IPS-NIHi7 (cell line): Measurements from ENCODE around the gene TSPAN9.

ENCODE experiments used
- DNase-seq: peaks from one replicate; pipeline ENCODE4 v3.0.0; 2012; ENCODE audit warnings: mixed read lengths; ENCODE audit errors: extremely low spot score

TSPAN9 gene

DNA sequence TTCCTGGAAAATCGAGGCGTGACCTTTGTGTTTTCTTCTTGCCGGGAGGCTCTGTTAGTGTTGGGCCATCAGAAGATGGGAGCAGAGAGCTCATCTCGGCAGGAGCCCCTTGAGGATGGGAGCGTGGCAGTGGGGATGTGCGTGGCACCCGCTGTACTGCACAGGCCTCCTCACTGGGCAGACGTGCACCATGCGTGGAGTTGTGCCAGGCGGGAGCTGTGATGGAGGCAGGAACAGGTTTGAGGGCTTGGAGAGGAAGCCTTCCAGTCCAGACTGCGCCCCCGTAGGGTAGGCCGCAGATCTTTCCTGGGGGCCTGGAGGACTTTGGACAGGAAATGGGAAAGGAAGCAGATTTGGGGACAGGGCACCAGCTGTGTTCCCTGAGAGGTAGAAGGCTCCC, 197.5 kb downstream of the TSPAN9 start:
- no peak for DNase-seq

DNA sequence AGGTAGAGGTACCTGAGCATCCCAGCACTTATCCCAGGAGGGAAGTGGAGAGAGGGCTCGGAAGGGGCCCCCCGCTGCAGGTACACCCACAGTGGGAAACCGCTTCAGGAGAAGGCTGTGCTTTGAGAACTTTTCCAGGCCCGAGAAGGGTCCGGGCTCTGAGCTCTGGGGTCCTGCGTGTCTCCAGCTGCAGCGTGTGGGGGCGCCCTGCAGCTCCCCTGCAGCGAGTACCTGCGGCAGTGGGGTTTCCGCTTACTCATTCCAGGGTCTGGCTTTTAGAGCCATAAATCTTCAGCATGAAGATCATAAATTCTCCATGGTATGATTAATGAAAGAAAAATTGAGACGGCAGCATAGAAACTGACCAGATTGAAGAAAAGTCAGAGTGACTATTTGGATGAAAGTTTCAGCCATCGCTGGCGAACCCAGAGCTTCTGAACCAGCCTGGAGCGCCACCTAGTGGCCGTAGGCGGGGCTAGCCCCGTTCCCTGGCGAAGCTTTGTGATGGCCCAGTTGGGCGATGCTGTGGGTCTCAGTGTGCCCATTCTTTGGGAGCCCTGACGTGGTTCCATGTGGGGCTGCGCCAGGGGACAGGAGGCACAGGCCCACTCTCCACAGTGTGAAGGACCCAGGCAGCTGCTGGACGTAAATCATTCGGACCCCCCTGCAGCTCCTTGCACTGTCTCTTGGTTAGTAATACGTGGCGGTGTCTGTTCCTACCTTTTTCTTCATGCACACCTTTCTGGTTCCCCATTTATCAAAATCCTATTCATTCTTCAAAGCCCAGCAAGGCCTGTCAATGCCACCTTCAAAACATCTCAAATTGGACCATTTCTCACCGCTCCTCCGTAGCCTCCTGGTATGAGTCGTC, 198.2 kb downstream of the TSPAN9 start:
- DNase-seq: peak; percentile 91

DNA sequence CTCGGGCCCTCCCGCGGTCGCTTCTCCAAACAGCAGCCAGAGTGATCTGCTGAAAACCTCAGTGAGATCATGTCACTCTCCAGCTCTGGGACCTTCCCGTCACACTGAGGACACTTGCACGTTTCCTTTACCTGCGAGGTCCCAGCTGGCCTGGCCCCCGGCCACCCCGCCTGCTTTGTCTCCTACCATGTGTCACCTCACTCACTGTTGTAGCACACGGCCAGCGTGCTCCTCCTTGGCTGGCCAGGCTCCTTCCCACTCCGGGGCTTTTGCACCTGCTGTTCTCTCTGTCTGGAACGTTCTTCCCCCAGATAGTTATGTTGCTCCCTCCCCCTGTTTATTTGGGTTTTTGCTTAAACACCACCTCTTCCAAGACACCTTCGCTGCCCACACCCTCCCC, 199.0 kb downstream of the TSPAN9 start:
- DNase-seq: no peak

DNA sequence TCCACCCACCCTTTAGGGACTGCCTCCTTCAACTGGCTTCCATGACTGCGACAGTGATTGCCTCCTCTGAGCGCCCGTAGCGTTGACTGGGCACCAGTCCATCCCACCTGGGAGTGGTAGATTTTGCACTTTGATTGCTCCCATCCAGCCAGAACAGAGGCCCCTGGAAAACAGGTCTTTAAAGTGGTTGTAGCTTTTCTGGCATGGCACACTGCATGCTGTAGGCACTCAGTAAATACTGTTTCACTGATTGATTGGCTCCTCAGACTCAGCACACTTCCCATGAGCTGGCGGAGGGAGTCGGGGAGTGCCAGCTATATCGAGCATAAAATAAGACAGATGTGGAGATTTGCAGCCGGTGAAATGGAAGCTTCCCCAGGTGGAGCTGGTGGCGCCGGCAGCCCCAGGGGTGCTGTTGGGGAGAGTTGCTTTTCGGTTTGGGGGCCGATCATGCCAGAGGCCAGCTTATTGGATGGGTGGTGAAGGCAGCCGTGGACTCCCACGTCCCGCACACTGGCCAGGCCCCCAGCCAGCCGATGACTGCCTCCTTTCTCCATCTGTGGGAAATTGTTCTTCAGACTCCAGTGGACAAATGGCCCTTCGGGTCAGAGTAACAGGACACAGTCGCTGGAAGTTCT, 200.2 kb downstream of the TSPAN9 start:
- DNase-seq: no peak

DNA sequence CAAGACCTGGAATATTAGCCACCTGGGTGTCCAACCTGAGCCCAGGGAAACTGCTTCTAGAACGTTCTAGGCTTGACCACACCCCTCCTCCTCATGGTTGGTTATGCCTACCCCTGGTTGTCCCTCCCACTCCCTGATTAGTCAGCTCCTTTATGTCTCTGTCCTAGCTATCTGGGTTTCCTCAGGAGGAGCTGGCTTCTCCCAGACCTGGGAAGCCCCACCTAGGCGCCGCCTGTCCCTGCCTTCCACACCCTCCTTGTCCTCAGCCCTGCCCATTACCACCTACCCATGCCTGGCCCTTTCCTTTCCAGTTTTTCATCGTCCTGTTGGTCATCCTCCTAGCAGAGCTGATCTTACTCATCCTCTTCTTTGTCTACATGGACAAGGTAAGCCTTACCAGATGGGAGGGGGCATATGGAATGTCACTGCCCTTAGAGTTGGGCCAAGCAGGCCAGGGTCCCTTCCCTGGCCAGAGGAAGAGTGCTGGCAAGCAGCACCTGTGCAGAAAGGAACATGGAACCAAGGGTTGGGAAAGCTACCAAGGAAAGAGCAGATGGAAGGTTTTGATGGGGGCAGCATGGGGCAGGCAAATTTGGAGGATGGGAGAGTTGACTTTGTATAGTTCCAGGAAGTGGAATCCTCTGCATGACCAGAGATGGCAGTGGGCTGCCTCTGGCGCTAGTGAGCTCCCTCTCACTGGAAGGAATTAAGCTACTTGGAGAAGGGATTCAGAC, 201.7 kb downstream of the TSPAN9 start:
- DNase-seq: no peak

DNA sequence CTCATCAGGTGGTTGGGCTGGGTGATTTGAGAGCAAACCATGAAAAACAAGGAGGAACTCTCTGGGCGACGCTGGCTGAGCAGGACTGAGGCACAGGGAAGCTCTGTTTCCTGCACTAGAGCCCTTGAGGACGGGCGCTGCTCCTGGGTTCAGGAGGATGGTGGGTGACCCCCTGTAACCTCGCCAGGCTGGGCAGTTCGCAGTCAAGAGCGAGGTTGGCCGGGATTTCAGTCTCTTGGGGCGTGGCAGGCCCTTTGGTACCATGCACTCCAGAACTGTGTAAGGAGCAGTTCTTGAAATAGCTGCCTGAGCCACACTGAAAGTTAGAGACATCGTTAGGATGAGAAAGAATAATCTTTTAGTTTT, 202.2 kb downstream of the TSPAN9 start:
- no peak for DNase-seq

DNA sequence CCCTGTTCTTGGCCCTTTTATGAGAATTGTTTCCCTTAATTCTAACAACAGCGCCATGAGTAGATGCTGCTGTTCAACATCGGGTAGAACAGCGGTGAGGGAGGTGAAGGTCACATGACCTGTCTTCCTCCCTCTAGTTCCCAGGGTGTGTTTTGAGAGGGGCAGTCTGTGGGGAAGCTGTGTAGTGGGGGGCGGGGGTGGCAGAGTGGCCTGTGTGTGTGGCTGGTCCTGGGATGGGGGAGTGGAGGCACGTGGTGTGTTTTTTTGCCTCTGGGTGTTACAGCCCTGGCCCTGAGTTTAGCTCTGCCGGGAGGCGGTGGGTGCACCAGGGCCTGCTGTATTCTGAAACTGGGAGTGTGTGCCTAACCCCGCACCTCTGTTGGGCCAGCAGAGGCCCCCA, 202.7 kb downstream of the TSPAN9 start:
- DNase-seq: no peak

DNA sequence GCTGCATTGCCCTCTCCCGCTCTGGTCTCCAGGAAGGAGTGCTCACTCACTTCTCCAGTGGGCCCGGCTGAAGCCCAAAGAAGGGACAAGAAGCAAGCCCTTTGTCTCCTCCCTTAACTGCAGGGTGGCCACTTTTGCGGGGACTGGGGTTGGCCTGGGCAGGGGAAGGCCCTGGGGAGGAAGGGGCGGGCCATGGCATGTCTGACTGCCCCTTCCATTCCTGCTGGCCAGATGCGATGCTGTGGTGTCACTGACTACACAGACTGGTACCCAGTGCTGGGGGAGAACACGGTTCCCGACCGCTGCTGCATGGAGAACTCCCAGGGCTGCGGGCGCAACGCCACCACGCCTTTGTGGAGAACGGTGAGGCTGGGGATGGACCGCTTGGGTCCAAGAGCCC, 203.8 kb downstream of the TSPAN9 start:
- DNase-seq: no peak

DNA sequence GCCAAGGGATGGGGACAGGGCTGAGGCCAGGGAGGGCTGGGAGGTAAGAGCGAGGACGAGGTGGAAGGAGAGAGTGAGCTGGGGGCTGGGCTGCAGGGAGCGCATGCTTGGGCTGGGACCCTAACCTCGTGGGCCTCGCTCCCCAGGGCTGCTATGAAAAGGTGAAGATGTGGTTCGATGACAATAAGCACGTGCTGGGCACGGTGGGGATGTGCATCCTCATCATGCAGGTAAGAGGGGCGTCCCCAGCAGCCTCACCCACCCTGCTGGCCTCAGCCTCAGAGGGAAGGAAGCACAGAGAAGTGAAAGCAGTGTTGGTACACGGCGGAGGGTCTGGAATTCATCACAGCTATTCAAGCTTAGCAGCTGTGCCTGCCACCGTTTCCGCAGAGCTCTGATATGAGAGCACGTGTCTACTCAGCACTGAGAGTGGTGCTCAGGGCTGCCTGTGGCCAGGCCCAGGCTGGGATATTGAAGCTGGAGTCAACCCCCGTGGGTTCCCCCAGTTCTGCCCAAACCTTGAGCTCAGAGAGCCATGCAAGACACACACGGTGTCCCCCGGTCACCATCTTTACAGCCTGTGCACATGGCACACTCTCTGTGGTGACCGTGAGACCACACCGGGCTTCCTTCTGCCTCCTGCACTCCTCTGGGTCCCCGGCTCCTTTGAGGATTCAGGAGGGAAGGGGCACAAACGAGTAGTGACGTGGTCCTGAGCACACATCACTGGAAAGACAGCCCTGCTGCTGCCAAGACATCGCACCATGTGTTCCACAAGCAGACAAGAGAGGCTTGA, 204.6 kb downstream of the TSPAN9 start:
- DNase-seq: no peak

DNA sequence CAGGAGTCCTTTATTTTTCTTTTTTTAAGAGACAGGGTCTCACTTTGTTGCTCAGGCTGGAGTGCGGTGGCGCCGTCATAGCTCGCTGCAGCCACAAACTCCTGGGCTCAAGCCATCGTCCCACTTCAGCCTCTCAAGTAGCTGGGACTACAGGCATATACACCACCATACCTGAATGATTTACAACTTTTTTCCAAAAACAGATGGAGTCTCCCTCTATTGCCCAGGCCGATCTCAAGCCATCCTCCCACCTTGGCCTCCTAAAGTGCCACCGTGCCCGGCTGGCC, 205.1 kb downstream of the TSPAN9 start:
- DNase-seq: no peak

DNA sequence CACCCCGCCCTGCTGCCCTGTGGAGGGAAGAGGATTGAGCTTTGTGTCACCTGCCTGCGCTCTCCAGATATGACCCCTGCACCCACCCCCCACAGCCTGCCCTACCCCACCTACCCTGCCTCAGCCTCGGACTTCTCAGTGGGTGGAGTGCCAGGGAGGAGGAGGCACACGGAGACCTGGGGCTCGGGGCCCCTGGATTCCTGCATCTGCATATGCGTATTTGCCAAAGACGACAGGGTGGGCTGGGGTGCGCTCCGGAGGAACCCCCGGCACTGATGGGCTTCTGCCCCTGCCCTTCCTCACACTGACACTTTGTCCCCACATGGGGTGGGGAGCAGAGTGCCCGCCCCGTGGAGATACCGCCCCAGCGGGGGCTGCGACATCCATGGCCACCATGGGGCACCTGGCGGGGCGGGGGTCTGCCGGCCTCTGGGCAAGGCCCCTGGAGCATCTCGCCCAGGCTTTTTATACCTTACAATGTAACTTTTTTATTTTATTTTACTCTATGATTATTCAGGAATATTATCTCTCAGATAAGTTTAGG, 206.0 kb downstream of the TSPAN9 start:
- no peak for DNase-seq

DNA sequence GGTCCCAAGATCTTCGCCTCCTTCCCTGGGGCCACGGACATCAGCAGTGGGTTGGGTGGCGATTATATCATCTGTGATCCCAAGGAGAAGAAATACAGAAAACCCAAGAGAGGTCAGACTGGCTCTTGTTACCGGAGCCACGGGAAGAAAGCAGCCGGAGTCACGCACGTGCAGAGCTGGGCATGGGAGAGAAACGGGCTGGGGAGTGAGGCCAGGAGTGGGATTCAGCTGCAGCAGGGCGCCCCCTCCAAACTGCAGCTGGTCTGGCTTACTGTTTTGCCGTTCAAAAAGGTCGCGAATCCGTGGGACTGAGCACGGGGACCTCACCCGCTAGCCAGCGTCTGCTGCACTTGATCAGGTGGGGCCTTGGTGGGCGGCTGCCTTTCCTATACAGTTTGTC, 207.2 kb downstream of the TSPAN9 start:
- no peak for DNase-seq

DNA sequence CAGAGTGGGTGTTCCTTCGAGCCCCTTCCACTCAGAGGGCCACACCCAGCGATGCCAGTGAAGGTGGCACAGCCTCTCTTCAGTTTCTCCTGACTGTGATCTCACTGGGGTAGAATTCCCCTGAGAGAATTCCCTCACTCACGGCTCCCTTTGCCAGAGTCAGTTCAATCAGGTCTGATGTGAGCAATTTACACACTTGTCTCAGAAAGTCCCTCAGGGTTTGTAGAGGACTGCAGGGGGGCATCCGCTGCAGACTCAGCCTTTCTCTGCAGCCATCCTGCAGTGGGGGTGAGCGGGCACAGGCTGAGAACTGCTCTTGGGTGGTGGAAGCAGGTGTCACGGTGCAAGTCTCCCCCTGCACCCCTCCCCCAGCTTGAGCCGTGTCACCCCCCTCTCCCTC, 208.4 kb downstream of the TSPAN9 start:
- DNase-seq: no peak

DNA sequence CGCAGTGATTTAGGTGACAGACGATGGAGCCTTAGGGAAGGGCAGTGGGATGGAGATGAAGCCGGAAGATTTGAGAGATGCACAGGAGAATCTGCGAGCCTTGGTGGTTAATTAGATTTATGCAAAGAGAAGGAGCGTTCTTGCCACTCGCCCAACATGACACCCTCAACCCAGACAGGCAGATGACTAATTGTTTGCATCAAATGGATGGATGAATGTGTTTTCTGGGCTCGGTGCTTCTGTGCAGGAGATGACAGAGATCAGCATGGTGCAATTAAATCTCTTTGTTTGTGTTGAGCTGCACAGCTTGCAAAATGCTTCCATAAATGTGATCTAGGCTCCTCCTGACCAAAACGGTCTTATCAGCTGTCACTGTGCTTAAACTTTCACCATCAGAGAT, 211.5 kb downstream of the TSPAN9 start:
- no peak for DNase-seq

DNA sequence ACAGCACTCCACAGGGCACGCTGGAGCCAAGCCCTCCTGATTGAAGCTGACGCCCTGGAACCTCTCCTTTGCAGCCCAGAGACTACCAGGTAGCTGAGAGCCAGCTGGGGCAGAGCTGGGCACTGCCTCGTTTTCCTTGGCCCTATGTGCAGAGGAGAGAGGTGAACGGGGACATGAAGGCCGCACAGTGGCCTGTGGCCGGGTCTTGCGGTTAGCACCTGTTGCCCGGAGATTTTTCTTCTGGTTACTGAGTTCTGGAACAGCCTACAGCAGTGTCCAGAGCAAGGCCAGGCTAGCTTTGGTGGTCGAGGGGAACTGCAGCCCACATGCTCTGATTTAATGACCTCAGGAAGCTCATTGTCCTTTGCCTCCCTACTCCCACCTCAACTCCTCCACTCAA, 212.5 kb downstream of the TSPAN9 start:
- no peak for DNase-seq

DNA sequence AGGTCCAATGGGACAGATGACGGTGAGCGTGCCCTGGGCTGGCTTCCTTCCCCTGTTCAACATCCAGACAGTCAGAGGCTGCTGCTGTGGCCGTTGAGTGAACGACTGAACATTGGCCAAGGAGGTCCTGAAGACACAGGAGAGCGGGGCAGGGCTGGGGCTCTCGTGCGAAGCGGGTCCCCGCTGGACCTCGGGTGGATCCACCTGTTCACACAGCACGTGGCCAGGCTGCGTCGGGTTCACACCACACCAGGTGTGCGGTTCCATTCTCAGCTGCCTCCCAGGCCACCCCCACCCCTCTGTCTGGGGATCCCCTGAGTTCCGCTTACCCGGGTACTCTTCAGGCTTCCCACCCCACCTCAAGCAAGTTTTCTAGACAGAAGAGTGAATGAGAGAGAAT, 214.8 kb downstream of the TSPAN9 start:
- DNase-seq: no peak

DNA sequence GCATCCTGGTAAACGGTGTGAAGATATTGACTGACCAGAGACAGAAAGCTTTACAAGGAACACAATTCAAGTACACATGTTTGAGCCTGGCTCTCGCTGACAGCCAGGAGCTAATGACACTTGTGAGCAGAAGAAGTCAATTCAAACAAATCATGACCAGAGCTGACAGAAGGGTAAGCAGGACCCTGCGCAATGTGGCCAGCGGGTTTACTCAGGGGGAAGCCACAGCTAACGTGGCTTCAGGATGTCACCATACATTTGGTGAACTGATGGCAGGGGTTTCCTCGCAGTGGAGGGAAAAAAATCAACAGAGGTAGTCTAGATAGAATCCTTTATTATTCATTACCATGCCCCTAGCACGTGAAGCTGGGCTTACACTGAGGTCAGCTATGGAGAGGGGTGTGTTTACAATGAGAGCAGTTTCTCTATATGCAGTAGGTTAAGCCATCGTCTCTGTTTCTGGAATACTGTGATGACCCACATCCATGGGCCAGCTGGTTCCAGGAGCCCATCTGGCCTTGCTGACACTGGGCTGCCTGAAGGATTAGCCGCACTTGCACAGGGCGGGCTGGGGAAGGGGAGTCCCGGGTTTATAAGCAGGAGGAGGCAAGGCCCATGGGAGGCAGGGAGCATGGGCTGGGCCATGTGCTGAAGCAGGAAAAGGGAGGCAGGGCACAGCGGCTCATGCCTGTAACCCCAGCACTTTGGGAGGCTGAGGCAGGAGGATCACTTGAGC, 215.7 kb downstream of the TSPAN9 start:
- no peak for DNase-seq

DNA sequence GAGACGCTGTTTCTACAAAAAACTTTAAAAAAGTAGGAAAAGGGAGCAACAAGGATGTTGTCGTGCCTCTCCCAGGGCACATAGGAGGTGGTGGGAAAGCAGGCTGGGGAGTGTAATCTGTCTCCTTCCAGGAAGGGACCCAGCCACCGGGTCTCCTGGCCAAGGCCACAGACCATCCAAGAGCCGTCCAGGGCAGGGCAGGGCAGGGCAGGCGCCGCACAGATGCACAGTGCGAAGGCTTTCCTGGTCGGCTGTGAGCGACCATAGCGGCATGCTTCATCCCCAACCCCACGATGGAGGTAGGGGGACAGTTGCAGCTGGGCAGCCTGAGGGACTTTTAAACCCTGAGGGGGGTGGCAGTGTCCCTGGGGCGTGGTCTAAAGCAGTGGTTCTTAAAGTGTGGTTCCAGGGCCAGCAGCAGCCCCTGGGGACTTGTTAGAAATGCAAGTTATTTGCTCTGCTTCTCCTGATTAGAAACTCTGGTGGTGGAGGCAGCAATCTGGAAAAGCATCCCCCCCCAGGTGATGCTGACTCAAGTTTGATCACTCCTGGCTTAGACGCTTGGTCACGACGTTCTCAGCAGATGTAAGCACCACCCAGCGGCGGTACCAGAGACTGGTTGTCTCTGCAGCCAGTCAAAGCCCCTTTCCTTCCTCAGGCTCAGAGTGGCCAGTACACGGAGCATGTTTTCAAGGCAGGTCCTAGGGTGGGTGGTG, 216.4 kb downstream of the TSPAN9 start:
- DNase-seq: no peak

DNA sequence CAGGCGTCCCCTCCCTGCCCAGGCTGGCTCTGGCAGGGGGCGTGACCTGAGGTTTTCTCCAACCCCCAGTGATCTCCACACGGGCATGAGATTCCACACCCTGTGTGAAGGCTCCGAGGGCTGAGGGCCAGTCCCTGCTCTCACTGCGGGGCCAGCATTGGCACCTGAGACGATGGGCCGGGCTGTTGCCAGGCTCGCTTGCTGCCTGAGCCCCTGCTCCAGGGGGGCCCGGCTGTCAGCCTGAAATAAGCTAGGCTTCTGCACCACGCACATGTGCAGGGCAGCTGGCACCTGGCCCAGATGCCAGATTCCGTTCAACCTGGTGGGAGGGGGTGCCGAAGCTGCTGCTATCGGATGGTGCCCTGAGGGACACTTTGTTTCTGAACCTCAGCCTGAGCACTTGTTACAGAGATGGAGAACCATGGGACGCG, 217.3 kb downstream of the TSPAN9 start:
- no peak for DNase-seq

DNA sequence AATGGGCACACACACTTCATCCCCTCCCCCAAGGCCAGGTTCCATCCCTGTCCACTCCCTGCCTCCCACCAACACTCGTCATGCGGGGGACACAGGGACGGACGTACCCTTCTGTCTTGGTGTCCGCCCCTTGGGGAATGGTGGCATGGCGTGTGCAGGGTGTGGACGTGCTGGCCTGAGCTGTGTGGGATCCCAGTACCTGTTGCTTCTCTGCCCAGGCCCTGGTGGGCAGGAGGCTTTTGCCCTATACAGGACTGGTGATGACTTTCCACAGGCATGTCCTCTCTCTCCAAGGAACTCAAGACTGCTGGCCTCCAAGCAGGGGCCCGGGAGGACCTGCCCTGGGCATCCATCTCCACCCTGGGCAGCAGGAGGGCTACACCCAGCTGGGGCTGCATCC, 218.0 kb downstream of the TSPAN9 start:
- DNase-seq: no peak
